Measurements from ENCODE around the gene PGLYRP2.
A peak's percentile ranks its signal among the peaks of the same experiment; 100 is the strongest.
"Not testable (repeated sequence)": the region's sequence is repeated elsewhere in the genome, so short reads cannot be mapped to it uniquely, and the experiment has no call there.

PGLYRP2 gene

GRCh38 chr19:15476325-15476724 is 3.0 kb downstream of the PGLYRP2 start:
- DNase-seq (ENCODE audit: insufficient read length) (no peak), FAIRE-seq (no peak)
- TF ChIP-seq POLR2A (IDR thresholded peaks at IDR 0.05; ENCODE audit: low read depth, low read length) = no peak
- TF ChIP-seq POLR2AphosphoS5 (IDR thresholded peaks at IDR 0.05; ENCODE audit: low read depth, low read length) = no peak
- no peak for TF ChIP-seq TAF1 (IDR thresholded peaks at IDR 0.05; ENCODE audit: borderline replicate concordance, low read depth, low read length)

GRCh38 chr19:15475611-15476010 is 3.7 kb downstream of the PGLYRP2 start:
- no peak for TF ChIP-seq POLR2A (IDR thresholded peaks at IDR 0.05; ENCODE audit: low read depth, low read length)
- TF ChIP-seq TAF1 (IDR thresholded peaks at IDR 0.05; ENCODE audit: borderline replicate concordance, low read depth, low read length) = no peak
- no peak for TF ChIP-seq POLR2AphosphoS5 (IDR thresholded peaks at IDR 0.05; ENCODE audit: low read depth, low read length)
- DNase-seq (ENCODE audit: insufficient read length) (no peak), FAIRE-seq (no peak)

- FAIRE-seq = no peak
- TF ChIP-seq POLR2A (IDR thresholded peaks at IDR 0.05; ENCODE audit: low read depth, low read length) (no peak), TAF1 (IDR thresholded peaks at IDR 0.05; ENCODE audit: borderline replicate concordance, low read depth, low read length) (no peak), POLR2AphosphoS5 (IDR thresholded peaks at IDR 0.05; ENCODE audit: low read depth, low read length) (no peak)
- no peak for DNase-seq (ENCODE audit: insufficient read length)
These were observed 4.1 kb downstream of the PGLYRP2 start for GRCh38 chr19:15475169-15475568.

GRCh38 chr19:15473821-15474220 is 5.5 kb downstream of the PGLYRP2 start:
- not testable (repeated sequence) for DNase-seq (ENCODE audit: insufficient read length); FAIRE-seq

GRCh38 chr19:15471639-15472101 is 7.6 kb downstream of the PGLYRP2 start:
- no peak for FAIRE-seq
- no peak for TF ChIP-seq POLR2AphosphoS5 (IDR thresholded peaks at IDR 0.05; ENCODE audit: low read depth, low read length)
- TF ChIP-seq POLR2A (IDR thresholded peaks at IDR 0.05; ENCODE audit: low read depth, low read length) = no peak
- TF ChIP-seq TAF1 (IDR thresholded peaks at IDR 0.05; ENCODE audit: borderline replicate concordance, low read depth, low read length) = no peak

GRCh38 chr19:15469513-15470297 is 9.6 kb downstream of the PGLYRP2 start:
- FAIRE-seq (no peak), DNase-seq (ENCODE audit: insufficient read length) (no peak)
- TF ChIP-seq POLR2AphosphoS5 (IDR thresholded peaks at IDR 0.05; ENCODE audit: low read depth, low read length) = no peak
- no peak for TF ChIP-seq POLR2A (IDR thresholded peaks at IDR 0.05; ENCODE audit: low read depth, low read length)
- no peak for TF ChIP-seq TAF1 (IDR thresholded peaks at IDR 0.05; ENCODE audit: borderline replicate concordance, low read depth, low read length)

More at GRCh38 chr19:15471639-15472101, 7.6 kb downstream of the PGLYRP2 start:
- no peak for DNase-seq (ENCODE audit: insufficient read length)

GRCh38 chr19:15468675-15469512 is 10.4 kb downstream of the PGLYRP2 start:
- DNase-seq (ENCODE audit: insufficient read length) = no peak
- FAIRE-seq = peak; percentile 42
- TF ChIP-seq TAF1 (IDR thresholded peaks at IDR 0.05; ENCODE audit: borderline replicate concordance, low read depth, low read length) (no peak), POLR2AphosphoS5 (IDR thresholded peaks at IDR 0.05; ENCODE audit: low read depth, low read length) (no peak)

GRCh38 chr19:15467734-15468214 is 11.5 kb downstream of the PGLYRP2 start:
- DNase-seq (ENCODE audit: insufficient read length) = no peak
- FAIRE-seq = no peak
- TF ChIP-seq POLR2AphosphoS5 (IDR thresholded peaks at IDR 0.05; ENCODE audit: low read depth, low read length) = no peak
- TF ChIP-seq TAF1 (IDR thresholded peaks at IDR 0.05; ENCODE audit: borderline replicate concordance, low read depth, low read length) = no peak
- no peak for TF ChIP-seq POLR2A (IDR thresholded peaks at IDR 0.05; ENCODE audit: low read depth, low read length)

- peak; percentile 97 for FAIRE-seq
- no peak for TF ChIP-seq POLR2AphosphoS5 (IDR thresholded peaks at IDR 0.05; ENCODE audit: low read depth, low read length)
- TF ChIP-seq TAF1 (IDR thresholded peaks at IDR 0.05; ENCODE audit: borderline replicate concordance, low read depth, low read length) = no peak
- no peak for TF ChIP-seq POLR2A (IDR thresholded peaks at IDR 0.05; ENCODE audit: low read depth, low read length)
- DNase-seq (ENCODE audit: insufficient read length) = peak; percentile 37
These were observed 12.2 kb downstream of the PGLYRP2 start for GRCh38 chr19:15466851-15467733.

- FAIRE-seq = peak; percentile 97
- TF ChIP-seq POLR2AphosphoS5 (IDR thresholded peaks at IDR 0.05; ENCODE audit: low read depth, low read length) (no peak), TAF1 (IDR thresholded peaks at IDR 0.05; ENCODE audit: borderline replicate concordance, low read depth, low read length) (0 out of 2 replicates have a peak, but pooled peaks have one; percentile 36)
- peak; percentile 67 for DNase-seq (ENCODE audit: insufficient read length)
These were observed 14.6 kb downstream of the PGLYRP2 start, which contains the start of gene RASAL3 for GRCh38 chr19:15464394-15465385. Gene RASAL3, minus strand, starts transcription at chr19:15464544. Its CDS starts 186 bp downstream, at chr19:15464358.
